ENCODE data around the gene TNS4. TPM values are rescaled to one million over a fixed set of nuclear protein-coding genes. Genes with fewer than 3 reads are reported as not detected.

Gene TNS4
- total RNA-seq, 1 donor from 2014 or later: 0.05 TPM

DNA sequence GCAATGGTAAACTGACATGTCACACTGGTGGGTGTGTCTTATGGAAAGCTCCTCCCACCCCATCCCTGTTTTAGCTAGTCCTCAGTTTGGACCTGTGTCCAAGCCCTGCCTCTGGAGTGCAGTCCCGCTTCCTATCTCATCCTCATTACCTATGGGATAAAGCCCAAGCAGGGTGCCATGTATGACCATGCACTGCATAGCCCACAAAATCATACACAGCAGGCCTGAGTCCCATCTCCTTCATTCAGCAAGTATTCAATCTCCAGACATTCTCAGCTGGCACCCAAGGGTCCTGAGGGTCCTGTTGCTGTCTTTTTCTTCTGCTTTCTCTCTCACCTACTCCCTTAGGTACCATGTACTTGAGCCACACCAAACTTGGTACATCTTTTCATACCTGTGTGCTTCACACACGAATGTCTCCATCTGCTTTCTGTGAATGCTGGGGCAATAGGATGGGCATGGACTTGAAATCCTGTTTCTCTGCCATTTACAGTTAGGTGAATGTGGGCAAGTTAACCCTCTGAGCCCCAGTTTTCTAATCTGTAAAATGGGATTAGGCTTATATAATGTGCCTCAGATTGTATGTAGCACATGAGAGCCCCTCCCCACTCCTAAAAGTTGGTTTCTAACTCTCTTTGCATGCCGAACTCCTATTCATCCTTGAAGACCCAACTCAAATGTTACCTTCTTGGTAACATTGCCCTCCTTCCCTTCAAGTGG, 28.5 kb downstream of the TNS4 start:
- DNase-seq (ENCODE audit: low read depth): no peak

- DNase-seq (ENCODE audit: low read depth): no peak
These were observed 29.3 kb downstream of the TNS4 start for GRCh38 chr17:40471846-40472732.

DNA sequence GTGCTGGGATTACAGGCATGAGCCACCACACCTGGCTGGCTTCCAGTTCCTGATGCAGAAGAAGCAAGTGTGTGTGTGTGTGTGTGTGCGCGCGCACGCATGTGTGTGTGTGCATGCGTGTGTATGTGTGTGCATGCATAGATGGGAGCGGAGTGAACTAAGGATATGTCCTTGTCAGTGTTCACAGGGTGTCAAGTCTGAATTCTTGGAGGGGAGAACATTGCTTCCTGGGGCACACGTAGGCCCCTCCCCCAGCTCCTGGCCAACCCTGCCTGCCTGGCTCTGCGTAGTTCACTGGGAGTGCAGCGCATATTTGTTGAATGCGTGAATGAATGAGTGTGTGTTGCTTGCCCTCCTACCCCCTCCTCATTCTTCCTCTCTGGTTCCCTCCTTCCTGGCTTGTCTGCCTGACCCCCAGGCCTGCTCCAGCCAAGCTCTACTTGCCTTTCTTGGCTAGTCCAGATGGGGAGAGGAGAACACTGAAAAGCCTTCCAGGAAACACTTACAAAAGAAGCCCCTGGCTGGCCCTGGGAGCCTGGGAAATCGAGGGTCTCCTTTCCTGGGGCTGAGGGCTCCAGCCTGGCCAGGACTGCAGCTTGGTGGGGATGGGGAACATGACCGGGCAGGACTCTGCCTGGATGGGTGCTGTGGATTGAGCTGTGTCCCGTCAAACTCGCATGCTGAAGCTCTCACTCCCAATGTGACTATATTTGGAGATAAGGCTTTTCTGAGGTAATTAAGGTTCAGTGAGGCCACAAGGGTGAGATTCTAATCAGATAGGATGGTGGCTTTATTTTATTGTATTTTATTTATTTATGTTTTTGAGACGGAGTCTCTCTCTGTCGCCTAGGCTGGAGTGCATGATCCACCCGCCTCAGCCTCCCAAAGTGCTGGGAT, 30.2 kb downstream of the TNS4 start:
- no peak for DNase-seq (ENCODE audit: low read depth)

GRCh38 chr17:40469805-40470675, 31.4 kb downstream of the TNS4 start:
- no peak for DNase-seq (ENCODE audit: low read depth)

GRCh38 chr17:40468560-40468959, 32.9 kb downstream of the TNS4 start:
- no peak for DNase-seq (ENCODE audit: low read depth)

GRCh38 chr17:40467281-40467867, 34.0 kb downstream of the TNS4 start:
- no peak for DNase-seq (ENCODE audit: low read depth)

DNA sequence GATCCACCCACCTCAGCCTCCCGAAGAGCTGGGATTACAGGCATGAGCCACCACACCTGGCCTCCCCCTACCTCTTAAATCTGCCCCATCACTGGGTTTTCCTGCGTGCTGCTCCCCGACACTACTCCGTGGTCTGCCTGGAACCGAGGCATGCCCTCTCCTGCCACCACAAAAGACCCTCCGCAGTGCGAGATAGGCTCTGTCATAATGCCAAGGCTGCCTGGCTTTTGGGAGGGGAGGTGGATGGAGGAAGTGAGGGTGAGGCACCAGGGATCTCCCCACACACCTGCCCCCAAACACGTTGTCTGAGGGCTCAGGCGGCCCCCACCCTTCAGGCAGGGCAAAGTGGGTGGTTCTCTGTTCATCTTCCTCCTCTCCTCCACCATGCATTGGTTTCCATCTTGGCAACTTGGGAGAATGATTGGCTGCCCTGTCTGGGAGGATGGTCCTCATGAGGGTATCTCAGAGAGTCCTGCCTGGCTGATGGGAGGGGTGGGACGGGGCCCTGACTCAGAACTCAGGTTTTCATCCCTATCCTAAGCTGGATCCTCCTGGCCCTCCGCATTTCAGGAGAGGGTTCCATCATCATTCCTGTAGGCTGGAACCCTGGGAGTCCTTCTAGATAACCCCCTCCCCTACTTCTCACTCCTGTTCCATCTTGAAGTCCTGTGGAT, 35.0 kb downstream of the TNS4 start:
- DNase-seq (ENCODE audit: low read depth): no peak

DNA sequence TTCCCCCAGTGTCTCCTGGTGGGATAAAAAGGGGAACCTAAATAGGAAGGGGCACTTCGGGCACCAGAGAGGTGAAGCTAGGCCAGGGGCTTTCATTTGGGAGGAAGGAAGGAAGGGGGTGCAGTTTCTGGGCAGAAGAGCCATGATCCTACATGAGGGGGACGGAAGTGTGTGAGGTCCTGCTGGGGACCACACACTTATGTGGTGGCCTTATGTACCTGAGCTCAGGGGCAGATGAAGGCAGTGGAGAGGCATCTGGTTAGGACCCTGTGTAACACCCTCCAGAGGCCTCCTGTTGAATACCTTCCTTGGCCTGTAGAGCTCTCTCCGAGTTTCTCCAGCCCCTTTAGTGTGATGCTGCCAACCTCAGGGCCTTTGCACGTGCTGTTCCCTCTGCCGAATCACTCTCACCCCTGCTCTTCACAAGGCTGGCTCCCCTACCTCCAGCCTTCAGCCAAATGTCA, 37.0 kb downstream of the TNS4 start:
- no peak for DNase-seq (ENCODE audit: low read depth)

- DNase-seq (ENCODE audit: low read depth): no peak
These were observed 38.3 kb downstream of the TNS4 start for GRCh38 chr17:40463122-40463550.

DNA sequence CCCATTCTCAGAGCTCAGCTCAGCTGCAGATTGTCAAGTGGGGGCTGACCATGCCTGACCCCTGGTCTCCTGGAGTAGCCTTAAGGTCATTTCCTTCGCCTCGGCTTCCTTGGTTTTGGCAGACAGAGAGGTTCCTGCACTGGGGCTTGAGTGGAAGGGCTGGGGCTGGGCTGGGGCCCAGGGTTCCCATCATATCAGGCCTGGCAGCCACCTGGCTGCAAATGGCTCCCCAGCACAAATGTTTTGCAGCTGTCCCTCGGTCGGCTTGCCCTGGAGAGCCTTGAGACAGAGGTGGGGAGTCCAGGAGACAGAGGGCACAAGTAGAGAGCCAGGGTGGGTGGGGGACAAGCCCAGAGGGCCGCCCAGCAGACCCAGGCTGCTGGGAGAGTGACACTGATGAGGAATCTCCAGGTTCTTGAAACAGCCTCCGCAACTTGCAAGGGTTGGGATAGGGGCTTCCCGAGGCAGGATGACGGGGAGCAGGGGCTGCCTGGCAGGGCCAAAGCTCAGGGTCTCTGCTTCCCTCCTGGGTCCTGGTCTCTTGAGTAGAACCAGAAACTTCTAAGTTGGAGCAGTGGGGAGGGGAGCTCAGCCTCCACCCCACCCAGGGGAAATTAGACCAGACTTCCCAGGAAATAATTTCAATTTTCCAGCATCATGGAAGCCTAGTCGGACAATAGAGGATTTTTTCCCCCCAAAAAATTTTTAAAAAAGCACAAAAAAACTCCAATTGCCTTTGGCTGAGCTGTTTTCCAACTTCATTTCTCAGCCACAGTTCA, 38.9 kb downstream of the TNS4 start:
- no peak for DNase-seq (ENCODE audit: low read depth)

GRCh38 chr17:40461732-40462342, 39.6 kb downstream of the TNS4 start:
- no peak for DNase-seq (ENCODE audit: low read depth)

GRCh38 chr17:40460968-40461731, 40.3 kb downstream of the TNS4 start:
- no peak for DNase-seq (ENCODE audit: low read depth)

GRCh38 chr17:40460604-40460967, 40.8 kb downstream of the TNS4 start:
- DNase-seq (ENCODE audit: low read depth): no peak

DNA sequence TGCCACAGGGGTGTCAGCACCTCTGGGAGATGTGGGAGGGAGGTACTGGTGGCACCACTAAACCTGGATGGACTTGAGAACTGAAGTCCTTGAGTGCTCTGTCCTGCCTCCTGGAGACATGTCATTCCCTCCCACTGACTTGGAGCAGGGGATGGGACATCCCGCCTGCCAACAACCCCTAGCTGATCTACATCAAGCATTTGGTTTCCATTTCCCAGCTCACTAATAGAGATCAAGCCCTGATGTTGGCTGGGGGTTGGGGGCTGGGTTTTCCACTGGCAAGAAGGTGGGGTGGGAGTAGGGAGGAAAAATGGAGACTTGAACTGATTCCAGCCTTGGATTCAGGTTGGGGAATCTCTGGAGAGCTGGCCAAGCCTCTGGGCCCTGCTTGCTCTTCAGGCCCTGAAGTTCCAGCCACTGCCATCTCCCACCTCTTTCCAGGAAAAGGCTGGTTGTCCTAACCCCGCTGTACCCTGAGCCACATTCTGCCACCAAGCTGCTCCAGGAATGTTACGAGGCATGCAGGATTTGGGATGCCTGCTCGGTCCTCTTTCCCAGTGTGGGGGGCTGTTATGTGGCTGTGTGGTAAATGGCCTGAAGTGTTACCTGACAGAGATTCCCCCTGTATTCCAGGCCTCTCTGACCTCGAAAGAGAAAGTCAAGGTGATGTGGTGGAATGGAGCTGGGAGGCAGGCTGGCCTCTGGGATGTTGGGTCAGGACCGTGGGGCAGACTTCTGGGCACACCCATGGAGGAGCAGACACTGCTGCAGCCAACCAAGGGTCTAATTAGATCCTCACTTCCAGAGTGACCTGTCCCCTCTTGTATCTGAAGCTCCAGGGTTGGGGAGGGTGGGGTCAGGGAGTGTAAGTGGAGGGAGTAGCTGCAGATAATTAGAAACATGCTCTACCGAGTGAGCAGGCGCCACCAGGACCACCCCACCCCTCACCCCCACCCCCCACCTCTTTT, 41.5 kb downstream of the TNS4 start:
- no peak for DNase-seq (ENCODE audit: low read depth)

GRCh38 chr17:40458851-40459482, 42.5 kb downstream of the TNS4 start:
- DNase-seq (ENCODE audit: low read depth): no peak

Data from renal cortical epithelial cell (primary cell).